SU-DHL-6 (cell line): ENCODE measurements around the gene CDYL2.

Experiments used
- H2AFZ ChIP-seq: fragments of 200-600 bp; sonication (generic); 2 replicates; pipeline ENCODE4 v1.6.1; 2014; ENCODE audit warnings: low read depth, mild to moderate bottlenecking, moderate library complexity, mixed read lengths, antibody characterized with exemption, low read length; ENCODE audit not compliant: severe bottlenecking
- H3F3A ChIP-seq: fragments of 200-600 bp; shearing (Covaris generic); 2 replicates; pipeline ENCODE4 v1.6.0; 2016; ENCODE audit warnings: antibody characterized with exemption, mild to moderate bottlenecking; ENCODE audit not compliant: insufficient read depth
- H3K27ac ChIP-seq: fragments of 200-600 bp; sonication (generic); 2 replicates; pipeline ENCODE4 v1.5.1; 2016; ENCODE audit warnings: low read depth, mild to moderate bottlenecking, low read length, moderate library complexity, mixed read lengths
- H3K27me3 ChIP-seq: fragments of 200-600 bp; sonication (generic), shearing (Covaris generic); 2 replicates; pipeline ENCODE4 v1.6.0; 2014; ENCODE audit warnings: mild to moderate bottlenecking, low read length
- H3K36me3 ChIP-seq: fragments of 200-600 bp; sonication (generic); 2 replicates; pipeline ENCODE4 v1.6.1; 2014; ENCODE audit warnings: mild to moderate bottlenecking, low read length, mixed read lengths
- H3K4me2 ChIP-seq: fragments of 300-600, 200-600 bp; shearing (Covaris generic), sonication (generic); 2 replicates; pipeline ENCODE4 v1.6.0; 2014; ENCODE audit warnings: low read length, low read depth, mild to moderate bottlenecking; ENCODE audit not compliant: poor library complexity, severe bottlenecking
- H3K4me3 ChIP-seq: fragments of 200-600 bp; sonication (generic); 2 replicates; pipeline ENCODE4 v1.5.1; 2014; ENCODE audit warnings: antibody characterized with exemption, low read length, mild to moderate bottlenecking, mixed read lengths; ENCODE audit not compliant: insufficient read depth, poor library complexity, severe bottlenecking
- H3K79me2 ChIP-seq: fragments of 200-600 bp; sonication (generic); 2 replicates; pipeline ENCODE4 v1.6.1; 2014; ENCODE audit warnings: mild to moderate bottlenecking, low read length, moderate library complexity; ENCODE audit not compliant: insufficient read depth
- H3K9ac ChIP-seq: fragments of 200-600 bp; sonication (generic); 2 replicates; pipeline ENCODE4 v1.7.0; 2014; ENCODE audit warnings: mild to moderate bottlenecking, low read length
- H3K9me2 ChIP-seq: fragments of 200-600 bp; sonication (generic); replicated peaks from 2 replicates; pipeline ENCODE4 v1.6.1; 2014; ENCODE audit warnings: low read length; ENCODE audit not compliant: insufficient read depth
- H3K9me3 ChIP-seq: fragments of 200-600 bp; sonication (generic); 2 replicates; pipeline ENCODE4 v1.6.1; 2014; ENCODE audit warnings: low read length, mixed read lengths; ENCODE audit not compliant: insufficient read depth
- H4K20me1 ChIP-seq: fragments of 200-600 bp; sonication (generic); 2 replicates; pipeline ENCODE4 v1.6.1; 2014; ENCODE audit warnings: low read depth, mild to moderate bottlenecking, antibody characterized with exemption, low read length, moderate library complexity, mixed read lengths
- CTCF ChIP-seq: fragments of 200-600 bp; sonication (generic); IDR thresholded peaks from one replicate; pipeline ENCODE4 v1.5.1; 2017; ENCODE audit warnings: antibody characterized with exemption, mild to moderate bottlenecking, low read length, moderate library complexity; ENCODE audit not compliant: insufficient read depth, poor library complexity, severe bottlenecking
- EZH2phosphoT487 ChIP-seq: fragments of 200-600 bp; sonication (generic), shearing (Covaris generic); conservative IDR thresholded peaks from 2 replicates; pipeline ENCODE4 v1.6.1; 2018; ENCODE audit warnings: mild to moderate bottlenecking, antibody characterized with exemption, low read length, moderate library complexity, mixed read lengths

Gene CDYL2

DNA sequence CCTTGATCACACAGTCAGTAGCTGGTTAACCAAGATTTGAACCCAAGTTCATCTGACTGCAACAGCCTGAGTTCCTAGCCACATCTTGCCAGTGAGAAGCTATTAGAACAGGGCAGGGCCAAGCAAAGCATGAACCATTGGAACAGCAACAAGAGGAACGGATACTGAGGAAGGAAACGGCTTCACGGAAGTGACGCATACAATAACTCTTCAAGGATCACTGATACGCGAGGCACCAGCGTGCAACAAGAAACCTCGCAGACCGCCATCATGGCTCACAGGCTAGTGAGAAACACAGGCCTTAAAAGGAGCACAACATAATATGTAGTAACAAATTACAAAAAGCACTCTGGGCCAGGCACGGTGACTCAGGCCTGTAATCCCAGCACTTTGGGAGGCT, 114.9 kb downstream of the CDYL2 start:
- Histone ChIP-seq H3K4me2 (no peak overlapping the region), H4K20me1 (no peaks in the 10 kb centered on the region), H3K27me3 (no peaks in the 10 kb centered on the region), H3K79me2 (no peaks in the 10 kb centered on the region), H3K9me2 (no peaks in the 10 kb centered on the region), H3F3A (no peaks in the 10 kb centered on the region), H3K9ac (no peak overlapping the region), H3K4me3 (no peak overlapping the region), H2AFZ (no peak overlapping the region), H3K27ac (no peak overlapping the region), H3K9me3 (no peaks in the 10 kb centered on the region), H3K36me3 (no peaks in the 10 kb centered on the region)
- TF ChIP-seq EZH2phosphoT487 (no peak), CTCF (no peak)

DNA sequence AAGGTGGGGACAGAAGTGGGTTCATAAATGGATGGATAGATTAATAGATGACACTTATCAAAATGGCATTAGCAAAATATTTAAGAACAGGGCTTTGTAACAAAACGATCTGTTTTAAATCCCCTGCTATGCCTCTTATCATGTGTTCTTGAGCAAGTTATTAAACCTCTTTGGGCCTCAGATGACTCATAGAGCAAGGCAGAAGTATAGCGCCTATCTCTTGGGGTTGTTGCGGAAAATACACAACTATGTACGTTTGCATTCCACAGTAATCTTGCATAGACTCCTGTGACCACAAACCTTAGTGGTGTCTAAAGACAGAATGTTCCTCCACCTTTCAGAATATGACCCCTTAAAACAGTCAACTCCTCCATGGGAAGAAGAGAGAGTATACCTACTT, 116.8 kb downstream of the CDYL2 start:
- Histone ChIP-seq H3K79me2 (no peaks in the 10 kb centered on the region), H3K27me3 (no peaks in the 10 kb centered on the region), H3K9me2 (no peaks in the 10 kb centered on the region), H2AFZ (no peak overlapping the region), H3K4me3 (no peak overlapping the region), H3F3A (no peaks in the 10 kb centered on the region), H3K36me3 (no peaks in the 10 kb centered on the region), H4K20me1 (no peaks in the 10 kb centered on the region), H3K4me2 (no peak overlapping the region), H3K9ac (no peak overlapping the region), H3K9me3 (no peaks in the 10 kb centered on the region), H3K27ac (no peak overlapping the region)
- TF ChIP-seq EZH2phosphoT487 (no peak), CTCF (no peak)

- no peaks in the 10 kb centered on the region for H3K9me3 ChIP-seq
- no peak overlapping the region for H3K27ac ChIP-seq
- no peaks in the 10 kb centered on the region for H3K27me3 ChIP-seq
- H3K9ac ChIP-seq, result no peak overlapping the region
- no peak overlapping the region for H2AFZ ChIP-seq
- H3K9me2 ChIP-seq, result no peaks in the 10 kb centered on the region
- no peaks in the 10 kb centered on the region for H4K20me1 ChIP-seq
- H3K36me3 ChIP-seq, result no peaks in the 10 kb centered on the region
- no peaks in the 10 kb centered on the region for H3K79me2 ChIP-seq
- TF ChIP-seq EZH2phosphoT487 (no peak), CTCF (no peak)
- no peak overlapping the region for H3K4me2 ChIP-seq
- no peaks in the 10 kb centered on the region for H3F3A ChIP-seq
- no peak overlapping the region for H3K4me3 ChIP-seq
Observed at GRCh38 chr16:80684906-80685305, 119.5 kb downstream of the CDYL2 start.
